Stimulated activated memory B cell treated with anti-CD40 and anti-IgM and Interleukin-4, amounts not matched to agents 10 μg/mL and 1 μg/mL and 100 μg/mL, for 72 hours (primary cell): ENCODE results near the gene DCLK3.
A peak's percentile ranks its signal among the peaks of the same experiment; 100 is the strongest.

Experiments used
- ATAC-seq: fragments of 150-1000 bp; cut with Tn5 transposase; 2 replicates; pipeline ENCODE4 v1.10.0; 2021
- H3K27ac Mint-ChIP-seq: one replicate; pipeline ENCODE4 v1.8.0; 2022; ENCODE audit warnings: mild to moderate bottlenecking, mixed read lengths
- H3K27me3 Mint-ChIP-seq: one replicate; pipeline ENCODE4 v1.8.0; 2022; ENCODE audit warnings: mixed read lengths
- H3K36me3 Mint-ChIP-seq: one replicate; pipeline ENCODE4 v1.8.0; 2022; ENCODE audit warnings: mixed read lengths
- H3K4me1 Mint-ChIP-seq: one replicate; pipeline ENCODE4 v1.8.0; 2022; ENCODE audit warnings: mixed read lengths
- H3K4me3 Mint-ChIP-seq: one replicate; pipeline ENCODE4 v1.8.0; 2022; ENCODE audit warnings: mild to moderate bottlenecking, moderate library complexity, mixed read lengths
- H3K9me3 Mint-ChIP-seq: one replicate; pipeline ENCODE4 v1.8.0; 2022; ENCODE audit warnings: mixed read lengths

DCLK3 gene

DNA sequence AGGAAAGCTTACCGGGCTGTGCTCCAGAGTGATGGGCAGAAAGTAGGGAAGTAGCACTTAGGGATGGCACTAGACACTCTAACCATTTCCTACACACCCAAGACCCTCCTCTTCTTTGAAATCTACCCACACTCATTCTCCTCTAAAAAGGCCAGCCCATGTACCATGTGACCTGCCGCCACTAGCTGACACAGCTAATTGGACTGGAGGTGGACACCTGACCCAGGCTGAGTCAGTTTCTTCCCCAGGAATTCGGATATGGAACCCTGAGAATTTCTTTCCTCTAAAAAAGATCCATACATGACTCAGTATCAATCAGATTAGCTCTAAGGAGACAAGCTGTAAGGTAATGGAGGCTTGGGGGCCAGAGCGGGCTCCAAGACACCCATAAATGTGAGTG, 60.1 kb downstream of the DCLK3 start:
- ATAC-seq, result no peak
- Mint-ChIP-seq H3K36me3 (no peaks in the 10 kb centered on the region), H3K9me3 (no peaks in the 10 kb centered on the region), H3K27me3 (peaks cover 19% of the 10 kb centered on the region), H3K4me3 (no peak overlapping the region), H3K27ac (no peak overlapping the region), H3K4me1 (peaks cover 6% of the 10 kb centered on the region)

DNA sequence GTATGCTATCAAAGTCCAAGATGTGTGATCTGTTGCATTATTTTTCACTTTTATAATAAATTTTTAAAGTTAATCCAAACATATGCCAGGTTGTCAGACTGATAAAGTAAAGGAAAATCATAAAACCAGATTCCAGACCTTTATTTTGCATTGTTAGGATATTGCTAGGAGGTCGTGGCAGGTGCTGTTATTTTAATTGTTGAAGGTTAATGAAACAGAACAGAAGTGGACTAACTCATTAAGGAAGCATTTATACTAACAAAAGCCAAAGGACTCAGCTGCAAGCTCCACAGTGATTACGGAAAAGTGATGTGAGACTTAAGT, 63.1 kb downstream of the DCLK3 start:
- H3K4me3 Mint-ChIP-seq, result no peak overlapping the region
- ATAC-seq, result no peak
- H3K36me3 Mint-ChIP-seq, result no peaks in the 10 kb centered on the region
- H3K27me3 Mint-ChIP-seq, result peaks cover 13% of the 10 kb centered on the region
- no peaks in the 10 kb centered on the region for H3K4me1 Mint-ChIP-seq
- no peak overlapping the region for H3K27ac Mint-ChIP-seq
- H3K9me3 Mint-ChIP-seq, result no peaks in the 10 kb centered on the region

DNA sequence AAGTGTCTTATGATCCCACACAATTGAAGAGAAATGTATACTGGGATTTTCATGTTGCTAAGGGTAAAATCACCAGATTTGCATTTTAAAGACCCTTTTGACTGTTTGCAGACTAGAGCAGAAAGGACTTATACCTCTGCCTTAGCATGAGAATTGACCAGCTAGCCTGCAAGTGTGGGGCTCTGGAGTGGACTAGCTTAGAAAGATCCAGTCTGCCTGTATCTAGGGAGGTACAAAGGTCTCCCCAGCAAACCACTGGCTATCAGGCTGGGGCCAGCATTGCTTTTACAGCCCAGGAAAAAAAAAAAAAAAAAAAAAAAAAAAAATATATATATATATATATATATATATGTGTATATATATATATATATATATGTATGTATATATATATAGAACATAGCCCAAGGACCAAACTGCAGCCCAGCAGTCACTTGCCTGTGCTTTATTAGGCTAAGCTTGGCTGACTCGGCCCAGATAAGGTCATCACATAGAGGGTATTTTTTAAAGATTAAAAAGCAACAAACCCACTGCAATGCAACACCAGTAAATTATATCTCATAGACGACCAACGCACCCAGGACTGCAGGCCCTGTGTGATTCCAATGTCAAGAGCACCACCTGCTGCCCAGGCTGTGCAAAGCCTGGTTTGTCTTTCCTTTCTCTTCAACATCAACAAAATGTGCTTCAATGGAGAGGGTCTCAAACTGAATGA, 63.7 kb downstream of the DCLK3 start:
- Mint-ChIP-seq H3K9me3 (no peaks in the 10 kb centered on the region), H3K4me3 (no peak overlapping the region), H3K4me1 (no peaks in the 10 kb centered on the region), H3K27me3 (peaks cover 10% of the 10 kb centered on the region), H3K36me3 (no peaks in the 10 kb centered on the region), H3K27ac (no peak overlapping the region)
- ATAC-seq, result peak; percentile 73

DNA sequence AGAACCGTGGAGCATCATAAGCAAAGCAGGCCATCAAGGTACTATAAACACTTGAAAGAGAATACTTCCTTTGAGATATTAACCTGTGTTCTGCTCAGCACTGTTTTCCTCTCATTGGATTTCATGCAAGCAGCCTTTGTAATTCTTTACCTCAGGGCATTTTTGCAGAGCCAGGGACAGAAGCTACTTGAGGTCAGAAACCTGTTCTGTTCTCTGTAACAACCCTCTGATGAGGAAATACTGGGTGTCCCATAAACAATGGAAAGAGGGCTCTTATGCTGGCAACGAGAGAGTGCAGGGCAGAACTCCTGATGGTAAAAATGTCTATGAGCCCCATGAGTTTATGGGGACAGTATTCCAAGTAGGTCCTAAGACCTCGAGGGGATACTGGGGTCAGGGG, 66.0 kb downstream of the DCLK3 start:
- Mint-ChIP-seq H3K4me1 (no peaks in the 10 kb centered on the region), H3K9me3 (no peaks in the 10 kb centered on the region), H3K27ac (no peak overlapping the region), H3K36me3 (no peaks in the 10 kb centered on the region), H3K4me3 (no peak overlapping the region), H3K27me3 (no peaks in the 10 kb centered on the region)
- no peak for ATAC-seq

DNA sequence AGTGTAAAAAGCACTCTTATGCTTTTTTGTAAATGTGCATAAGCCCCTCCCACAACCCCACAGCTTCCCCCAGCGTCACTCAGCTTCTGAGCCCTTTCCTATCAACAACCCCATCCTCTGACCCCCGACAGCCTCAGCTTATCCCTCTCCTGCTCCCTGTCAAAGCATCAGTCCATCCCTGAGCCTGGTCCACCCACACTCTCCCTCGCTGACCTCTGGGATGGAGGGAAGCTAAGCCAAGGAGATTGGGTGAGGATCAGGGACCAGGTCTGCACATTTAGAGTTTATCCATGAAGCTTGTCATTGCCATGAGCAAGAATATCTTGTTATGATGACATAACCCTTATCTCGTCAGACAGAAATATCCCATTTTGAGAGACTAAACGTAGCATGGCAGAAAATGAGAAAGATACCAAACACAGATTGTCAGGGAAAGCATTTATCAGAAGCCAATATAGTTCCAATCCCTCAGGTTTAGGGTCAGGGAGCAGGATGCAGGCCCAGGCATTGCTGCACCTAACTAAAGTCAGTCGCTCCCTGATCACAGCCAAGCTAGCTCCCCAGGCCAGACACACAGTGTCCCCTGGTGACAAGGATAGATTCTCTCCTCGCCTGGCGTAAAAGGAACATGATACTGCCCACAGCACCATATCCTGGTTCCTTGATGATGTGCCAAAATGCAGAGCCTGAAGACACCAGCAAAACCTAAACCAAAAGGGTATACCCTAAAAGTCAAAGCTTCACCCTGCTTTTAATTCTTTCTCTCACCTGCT, 66.9 kb downstream of the DCLK3 start:
- ATAC-seq, result no peak
- Mint-ChIP-seq H3K4me3 (no peak overlapping the region), H3K27me3 (no peaks in the 10 kb centered on the region), H3K4me1 (no peaks in the 10 kb centered on the region), H3K9me3 (no peaks in the 10 kb centered on the region), H3K27ac (no peak overlapping the region), H3K36me3 (no peaks in the 10 kb centered on the region)

DNA sequence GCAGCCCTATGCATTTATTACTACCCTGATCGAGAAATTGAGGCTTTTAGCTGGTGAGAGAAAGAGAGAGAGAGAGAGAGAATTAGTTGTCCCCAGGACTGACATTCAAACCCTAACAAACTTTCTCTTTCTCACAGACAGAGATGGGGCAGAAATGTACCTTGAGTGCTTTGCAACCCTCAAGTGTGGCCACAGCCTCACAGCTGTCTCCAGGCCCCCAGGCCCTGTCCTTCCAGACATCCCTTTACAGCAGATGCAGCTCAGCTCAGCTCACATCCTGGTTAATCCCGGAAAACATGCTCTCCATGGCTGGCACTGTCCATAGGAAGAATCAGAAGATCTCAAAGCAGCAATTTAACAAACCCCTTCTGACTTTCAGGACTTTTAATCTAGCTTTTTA, 67.6 kb downstream of the DCLK3 start:
- Mint-ChIP-seq H3K4me1 (no peaks in the 10 kb centered on the region), H3K4me3 (no peak overlapping the region), H3K36me3 (no peaks in the 10 kb centered on the region), H3K27me3 (no peaks in the 10 kb centered on the region), H3K27ac (no peak overlapping the region), H3K9me3 (no peaks in the 10 kb centered on the region)
- ATAC-seq, result no peak

DNA sequence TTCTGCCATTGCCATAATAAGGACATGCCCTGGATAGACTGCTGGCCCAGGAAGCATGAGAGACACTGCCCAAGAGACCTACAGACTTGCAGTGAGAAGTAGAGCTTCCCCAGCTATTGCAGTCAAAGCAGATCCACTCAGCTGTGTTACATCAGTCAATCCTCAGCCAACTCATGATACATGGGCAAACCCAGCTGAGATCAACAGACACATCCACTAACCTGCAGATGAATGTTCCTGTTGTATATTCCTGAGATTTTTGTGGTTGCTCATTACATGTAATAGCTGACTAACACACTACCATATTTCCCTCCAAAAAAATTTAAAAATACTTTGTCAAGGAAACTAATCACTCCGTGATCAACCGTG, 68.6 kb downstream of the DCLK3 start:
- Mint-ChIP-seq H3K4me1 (no peaks in the 10 kb centered on the region), H3K36me3 (no peaks in the 10 kb centered on the region), H3K27ac (no peak overlapping the region), H3K4me3 (no peak overlapping the region), H3K27me3 (no peaks in the 10 kb centered on the region), H3K9me3 (no peaks in the 10 kb centered on the region)
- no peak for ATAC-seq

DNA sequence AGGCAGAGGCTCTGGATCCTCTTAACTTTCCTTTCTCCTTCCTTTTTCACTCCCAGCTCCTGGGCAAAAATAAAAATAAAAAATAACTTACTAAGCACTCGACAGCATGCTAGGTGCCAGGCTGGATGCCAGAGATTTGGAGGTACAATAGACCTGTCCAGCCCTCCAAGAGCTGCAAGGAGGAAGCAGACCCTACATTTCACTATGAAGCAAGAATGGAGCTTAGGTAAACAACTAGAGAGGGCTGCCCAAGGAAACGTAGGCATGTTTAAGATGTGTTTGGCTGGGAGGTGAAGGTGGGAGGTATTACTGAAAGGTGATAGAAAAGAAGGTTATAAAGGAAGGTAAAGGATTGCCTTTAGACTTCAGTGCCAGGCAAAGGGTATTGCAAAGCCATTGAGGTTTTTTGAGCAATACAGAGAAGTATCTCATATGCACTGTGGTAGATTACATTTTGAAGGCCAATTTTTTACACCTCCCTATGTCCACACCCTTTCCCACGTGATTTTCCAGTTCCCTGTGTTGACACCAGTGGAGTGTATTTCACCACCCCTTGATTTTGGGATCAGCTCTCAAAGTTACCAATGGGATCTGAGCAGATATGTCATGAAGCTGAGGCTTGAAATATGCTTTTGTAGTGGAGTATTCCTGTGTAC, 69.1 kb downstream of the DCLK3 start:
- no peaks in the 10 kb centered on the region for H3K9me3 Mint-ChIP-seq
- no peak overlapping the region for H3K4me3 Mint-ChIP-seq
- no peaks in the 10 kb centered on the region for H3K27me3 Mint-ChIP-seq
- H3K27ac Mint-ChIP-seq, result no peak overlapping the region
- H3K36me3 Mint-ChIP-seq, result no peaks in the 10 kb centered on the region
- no peaks in the 10 kb centered on the region for H3K4me1 Mint-ChIP-seq
- ATAC-seq, result no peak

DNA sequence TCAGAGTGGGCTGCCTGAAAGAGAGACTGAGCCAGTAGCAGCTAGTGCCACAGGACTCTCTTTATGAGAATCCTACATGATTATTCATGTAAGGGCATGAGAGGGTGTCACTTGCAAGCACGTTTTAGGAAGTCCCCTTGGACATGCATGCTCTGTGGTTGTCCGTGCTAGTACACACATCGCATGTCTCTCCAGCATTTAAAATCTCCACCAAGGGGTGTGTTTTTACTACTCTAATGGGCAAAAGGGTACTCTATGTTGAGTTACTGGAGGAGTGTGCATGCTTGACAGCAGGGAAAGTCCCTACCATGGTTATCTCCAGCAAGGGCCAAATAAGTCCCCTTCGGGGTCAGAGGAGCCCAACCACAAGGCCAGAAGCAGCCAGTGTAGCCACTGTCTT, 70.7 kb downstream of the DCLK3 start:
- Mint-ChIP-seq H3K36me3 (no peaks in the 10 kb centered on the region), H3K27me3 (no peaks in the 10 kb centered on the region), H3K4me3 (no peak overlapping the region), H3K4me1 (no peaks in the 10 kb centered on the region), H3K9me3 (no peaks in the 10 kb centered on the region), H3K27ac (no peak overlapping the region)
- ATAC-seq, result peak; percentile 40

DNA sequence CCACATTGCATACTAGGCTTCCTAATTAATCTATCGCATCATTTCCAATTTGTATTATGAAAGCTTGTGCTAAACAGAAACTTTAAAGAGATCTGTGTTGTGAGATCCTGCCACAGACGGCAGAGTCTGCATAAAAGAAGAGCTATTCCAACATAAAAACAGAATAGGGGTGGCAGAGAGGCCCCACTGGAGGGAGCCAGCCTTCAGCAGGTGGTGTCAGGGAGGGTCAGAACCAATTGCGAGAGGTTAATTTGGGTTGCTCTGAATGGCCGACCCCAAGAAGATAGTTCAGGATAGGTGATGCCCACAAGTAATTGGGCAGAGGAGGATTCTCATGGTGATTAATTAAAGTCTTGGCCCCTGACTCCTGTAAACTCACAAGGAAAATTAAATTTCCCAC, 74.8 kb downstream of the DCLK3 start:
- Mint-ChIP-seq H3K36me3 (no peaks in the 10 kb centered on the region), H3K27me3 (no peaks in the 10 kb centered on the region), H3K4me1 (no peaks in the 10 kb centered on the region), H3K4me3 (no peak overlapping the region), H3K27ac (no peak overlapping the region), H3K9me3 (no peaks in the 10 kb centered on the region)
- no peak for ATAC-seq

DNA sequence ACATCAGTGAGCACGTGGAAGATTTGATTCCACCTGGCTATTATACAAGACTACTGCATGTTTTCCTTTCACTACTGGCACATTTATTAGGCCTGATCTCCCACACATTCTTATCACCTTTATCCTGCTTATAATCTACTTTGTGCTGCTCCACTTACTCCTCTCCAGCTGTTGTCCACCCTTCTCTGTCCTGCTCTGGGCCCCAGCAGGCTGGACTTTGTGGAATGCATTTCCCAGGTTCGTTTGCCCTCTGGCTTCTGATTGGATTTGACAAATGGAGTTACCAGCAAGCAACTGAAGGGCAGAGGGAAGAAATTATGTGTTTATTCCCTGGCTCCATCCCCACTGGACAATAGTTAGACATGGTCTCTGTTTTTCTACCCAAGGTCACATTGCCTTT, 75.5 kb downstream of the DCLK3 start:
- Mint-ChIP-seq H3K36me3 (no peaks in the 10 kb centered on the region), H3K4me3 (no peak overlapping the region), H3K27ac (no peak overlapping the region), H3K4me1 (no peaks in the 10 kb centered on the region), H3K27me3 (peaks cover 2% of the 10 kb centered on the region), H3K9me3 (no peaks in the 10 kb centered on the region)
- ATAC-seq, result no peak

DNA sequence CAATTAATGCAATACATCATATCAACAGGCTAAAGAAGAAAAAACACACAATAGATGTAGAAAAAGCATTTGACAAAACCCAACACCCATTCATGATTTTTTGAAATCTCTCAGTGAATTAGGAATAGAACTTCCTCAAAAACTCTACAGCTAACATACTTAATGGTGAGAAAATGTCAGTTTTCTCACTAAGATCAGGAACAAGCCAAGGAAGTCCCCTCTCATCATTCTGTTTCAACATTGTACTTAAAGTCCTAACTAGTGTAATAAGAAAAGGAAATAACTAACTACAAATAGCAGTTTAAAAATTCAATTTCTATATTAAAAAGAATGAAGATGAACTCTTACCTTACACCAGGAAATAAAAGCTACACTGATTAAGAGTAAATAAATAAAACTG, 77.8 kb downstream of the DCLK3 start:
- H3K4me3 Mint-ChIP-seq, result no peak overlapping the region
- ATAC-seq, result no peak
- peaks cover 10% of the 10 kb centered on the region for H3K27me3 Mint-ChIP-seq
- peaks cover 7% of the 10 kb centered on the region for H3K9me3 Mint-ChIP-seq
- H3K4me1 Mint-ChIP-seq, result peaks cover 4% of the 10 kb centered on the region
- peaks cover under 1% of the 10 kb centered on the region for H3K36me3 Mint-ChIP-seq
- H3K27ac Mint-ChIP-seq, result no peak overlapping the region

DNA sequence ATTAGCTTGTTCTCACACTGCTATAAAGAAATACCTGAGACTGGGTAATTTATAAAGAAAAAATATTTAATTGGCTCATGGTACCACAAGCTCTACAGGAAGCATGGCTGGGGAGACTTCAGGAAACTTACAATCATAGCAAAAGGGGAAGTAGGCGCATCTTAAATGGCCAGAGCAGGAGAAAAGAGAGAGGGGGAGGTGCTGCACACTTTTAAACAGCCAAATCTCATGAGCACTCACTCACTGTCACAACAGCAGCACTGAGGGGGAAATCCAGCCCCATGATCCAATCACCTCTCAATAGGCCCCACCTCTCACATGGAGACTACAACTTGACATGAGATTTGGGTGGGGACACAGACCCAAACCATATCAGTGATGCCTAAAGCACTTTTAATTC, 82.5 kb downstream of the DCLK3 start:
- H3K36me3 Mint-ChIP-seq, result peaks cover 13% of the 10 kb centered on the region
- peaks cover 8% of the 10 kb centered on the region for H3K4me1 Mint-ChIP-seq
- no peak overlapping the region for H3K4me3 Mint-ChIP-seq
- H3K27me3 Mint-ChIP-seq, result peaks cover 10% of the 10 kb centered on the region
- ATAC-seq, result peak; percentile 55
- H3K27ac Mint-ChIP-seq, result no peak overlapping the region
- H3K9me3 Mint-ChIP-seq, result peaks cover 23% of the 10 kb centered on the region

DNA sequence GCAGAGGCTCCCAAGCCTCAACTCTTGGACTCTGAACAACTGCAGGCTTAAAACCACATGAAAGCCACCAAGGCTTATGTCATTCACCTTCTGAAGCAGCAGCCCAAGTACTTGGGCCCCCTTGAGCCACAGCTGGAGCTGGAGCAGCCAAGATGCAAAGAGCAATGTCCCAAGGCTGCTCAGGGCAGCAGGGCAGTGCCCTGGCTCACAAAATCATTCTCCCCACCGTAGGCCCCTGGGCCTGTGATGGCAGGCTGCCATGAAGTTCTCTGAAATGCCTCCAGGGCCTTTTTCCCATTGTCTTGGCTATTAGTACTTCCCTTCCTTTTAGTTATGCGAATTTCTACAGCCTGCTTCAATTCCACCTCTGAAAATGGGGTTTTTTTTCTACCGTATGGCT, 83.4 kb downstream of the DCLK3 start:
- Mint-ChIP-seq H3K4me1 (peaks cover 8% of the 10 kb centered on the region), H3K4me3 (no peak overlapping the region), H3K27ac (no peak overlapping the region), H3K36me3 (peaks cover 13% of the 10 kb centered on the region), H3K9me3 (peaks cover 23% of the 10 kb centered on the region), H3K27me3 (peaks cover 10% of the 10 kb centered on the region)
- no peak for ATAC-seq

DNA sequence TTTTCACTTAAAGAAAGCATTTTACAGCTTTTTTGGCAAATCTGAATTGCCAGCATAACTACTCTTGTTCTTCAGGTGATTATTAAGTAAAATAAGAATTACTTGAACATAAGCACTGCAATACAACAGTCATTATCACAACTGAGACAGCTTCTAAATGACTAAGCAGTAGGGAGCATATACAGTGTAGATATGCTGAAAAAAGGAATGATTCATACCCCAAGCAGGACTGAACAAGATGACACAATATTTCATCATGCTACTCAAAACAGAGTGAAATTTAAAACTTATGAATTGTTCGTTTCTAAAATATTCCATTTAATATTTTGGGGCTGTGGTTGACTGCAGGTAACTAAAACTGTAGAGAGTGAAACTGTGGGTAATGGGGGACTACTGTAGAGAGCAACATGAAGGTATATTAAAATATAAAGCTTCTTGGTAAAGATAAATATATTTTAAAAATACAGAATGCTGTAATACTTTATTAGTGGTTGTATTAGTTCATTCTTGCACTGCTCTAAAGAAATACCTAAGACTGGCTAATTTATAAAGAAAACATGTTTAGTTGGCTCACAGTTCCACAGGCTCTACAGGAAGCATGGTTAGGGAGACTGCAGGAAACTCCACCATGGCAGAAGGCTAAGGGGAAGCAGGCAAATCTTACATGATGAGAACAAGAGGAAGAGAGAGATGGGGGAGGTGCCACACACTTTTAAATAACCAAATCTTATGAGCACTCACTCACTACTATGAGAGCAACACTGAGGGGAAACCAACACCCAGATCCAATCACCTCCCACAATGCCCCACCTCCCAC, 84.8 kb downstream of the DCLK3 start:
- Mint-ChIP-seq H3K9me3 (peaks cover 26% of the 10 kb centered on the region), H3K4me3 (no peak overlapping the region), H3K27ac (no peak overlapping the region), H3K4me1 (peaks cover 8% of the 10 kb centered on the region), H3K36me3 (peaks cover 13% of the 10 kb centered on the region), H3K27me3 (peaks cover 10% of the 10 kb centered on the region)
- ATAC-seq, result no peak
